GM23248 (cell line): ENCODE data around the gene RAPGEF4. TPM values are rescaled to one million over a fixed set of nuclear protein-coding genes. Genes with fewer than 3 reads are reported as not detected.

Source experiments
- DNase-seq: peaks from one replicate; pipeline ENCODE4 v3.0.0-alpha.2; 2015
- H2AFZ ChIP-seq: fragments of 200-600 bp; sonication (generic); 2 replicates; pipeline ENCODE4 v1.6.1; 2016; ENCODE audit warnings: antibody characterized with exemption
- H3F3A ChIP-seq: fragments of 200-600 bp; sonication (generic); 2 replicates; pipeline ENCODE4 v1.6.1; 2016; ENCODE audit warnings: mild to moderate bottlenecking, antibody characterized with exemption, mixed run types; ENCODE audit not compliant: insufficient read depth
- H3K27ac ChIP-seq: fragments of 200-600 bp; sonication (generic); 2 replicates; pipeline ENCODE4 v1.5.1; 2016; ENCODE audit warnings: mild to moderate bottlenecking
- H3K27me3 ChIP-seq: fragments of 200-600 bp; sonication (generic); replicated peaks from 2 replicates; pipeline ENCODE4 v1.6.1; 2016; ENCODE audit warnings: mild to moderate bottlenecking; ENCODE audit not compliant: insufficient read depth
- H3K36me3 ChIP-seq: fragments of 200-600 bp; sonication (generic); 2 replicates; pipeline ENCODE4 v1.6.1; 2016; ENCODE audit warnings: low read depth, mild to moderate bottlenecking
- H3K4me1 ChIP-seq: fragments of 200-600 bp; sonication (generic); 2 replicates; pipeline ENCODE4 v1.6.1; 2016; ENCODE audit warnings: mild to moderate bottlenecking; ENCODE audit not compliant: insufficient read depth
- H3K4me2 ChIP-seq: fragments of 200-600 bp; sonication (generic); one replicate; pipeline ENCODE4 v1.6.1; 2016; ENCODE audit warnings: mild to moderate bottlenecking; ENCODE audit not compliant: unreplicated experiment
- H3K4me3 ChIP-seq: fragments of 200-600 bp; sonication (generic); 2 replicates; pipeline ENCODE4 v1.5.1; 2016; ENCODE audit warnings: mild to moderate bottlenecking
- H3K79me2 ChIP-seq: fragments of 200-600 bp; sonication (generic); 2 replicates; pipeline ENCODE4 v1.6.1; 2016; ENCODE audit warnings: mild to moderate bottlenecking; ENCODE audit not compliant: insufficient read depth
- H3K9ac ChIP-seq: fragments of 200-600 bp; sonication (generic); 2 replicates; pipeline ENCODE4 v1.6.1; 2016; ENCODE audit warnings: mild to moderate bottlenecking
- H3K9me2 ChIP-seq: fragments of 200-600 bp; sonication (generic); 2 replicates; pipeline ENCODE4 v1.6.1; 2016; ENCODE audit warnings: mixed run types, mild to moderate bottlenecking, moderate library complexity; ENCODE audit not compliant: insufficient read depth
- H3K9me3 ChIP-seq: fragments of 200-600 bp; sonication (generic); one replicate; pipeline ENCODE4 v1.6.1; 2017; ENCODE audit warnings: low read depth
- H4K20me1 ChIP-seq: fragments of 200-600 bp; sonication (generic); 2 replicates; pipeline ENCODE4 v1.6.0; 2016; ENCODE audit not compliant: insufficient read depth
- EZH2 ChIP-seq: fragments of 200-600 bp; sonication (generic); IDR thresholded peaks from 2 replicates; pipeline ENCODE4 v1.6.1; 2018; ENCODE audit warnings: antibody characterized with exemption, mild to moderate bottlenecking; ENCODE audit not compliant: insufficient read depth, poor library complexity, severe bottlenecking
- EZH2phosphoT487 ChIP-seq: fragments of 200-600 bp; sonication (generic); IDR thresholded peaks from 2 replicates; pipeline ENCODE4 v1.6.1; 2018; ENCODE audit warnings: antibody characterized with exemption, moderate library complexity, mild to moderate bottlenecking, low read depth; ENCODE audit not compliant: insufficient read depth
- WGBS, 2 experiments: methylation state at CpG; one replicate each; pipeline ENCODE4 v1.1.6; 2015 to 2017; ENCODE audit warnings: low lambda C conversion rate in 2 of 2, low coverage in 1 of 2; ENCODE audit errors: missing lambda C conversion rate in 2 of 2; 5-methylcytosine and 5-hydroxymethylcytosine counted together
- in situ Hi-C: fragments of 300-500 bp; cut with MboI; formaldehyde crosslinking; loops from 2 replicates; pipeline ENCODE4 v1.15.0; 2020
- polyA plus RNA-seq: library from polyadenylated mRNA; unstranded; fragments of >200 nt; fragmentation: Nextera tagmentation; extraction: Ambion mirVana; gene quantifications from 2 replicates; pipeline ENCODE4 v1.2.1, GENCODE V29; 2016
- total RNA-seq: library from RNA; depleted of rRNA; stranded (reverse); fragments of >200 nt; shearing (Covaris generic); gene quantifications from 2 replicates; pipeline ENCODE4 v1.2.3, GENCODE V29; 2014

RAPGEF4 gene
- total and polyA plus RNA-seq, 2 experiments from 2014 or later = 2.2 TPM; not detected in 1

GRCh38 chr2:172806996-172807395 is 71.4 kb downstream of the RAPGEF4 start:
- no peaks in the 10 kb centered on the region for H3F3A ChIP-seq
- no peak for DNase-seq
- no peaks in the 10 kb centered on the region for H3K9me3 ChIP-seq
- no peaks in the 10 kb centered on the region for H3K79me2 ChIP-seq
- no peak overlapping the region for H3K4me2 ChIP-seq
- no peaks in the 10 kb centered on the region for H3K9me2 ChIP-seq
- in situ Hi-C loops = loop anchor here (25.0 kb wide), 1 partner anchor 405 kb away; no protein-coding TSS in a partner anchor
- WGBS, 2 experiments = 77% methylated on average over 6 of the region's 6 CpGs
- no peaks in the 10 kb centered on the region for H3K36me3 ChIP-seq
- no peak overlapping the region for H3K9ac ChIP-seq
- peak overlapping the region; percentile 73 for H2AFZ ChIP-seq
- no peaks in the 10 kb centered on the region for H3K4me1 ChIP-seq
- no peak overlapping the region for H3K4me3 ChIP-seq
- no peak overlapping the region for H3K27ac ChIP-seq
- H4K20me1 ChIP-seq = no peaks in the 10 kb centered on the region
- H3K27me3 ChIP-seq = no peaks in the 10 kb centered on the region
- no peak for TF ChIP-seq EZH2
- TF ChIP-seq EZH2phosphoT487 = no peak

GRCh38 chr2:172808156-172808555 is 72.5 kb downstream of the RAPGEF4 start:
- H3K27ac ChIP-seq = no peak overlapping the region
- TF ChIP-seq EZH2phosphoT487 (no peak), EZH2 (no peak)
- no peak for DNase-seq
- no peak overlapping the region for H3K9ac ChIP-seq
- no peaks in the 10 kb centered on the region for H4K20me1 ChIP-seq
- H2AFZ ChIP-seq = no peak overlapping the region
- no peak overlapping the region for H3K4me2 ChIP-seq
- H3K27me3 ChIP-seq = no peaks in the 10 kb centered on the region
- H3K79me2 ChIP-seq = no peaks in the 10 kb centered on the region
- H3K4me3 ChIP-seq = no peak overlapping the region
- H3K36me3 ChIP-seq = no peaks in the 10 kb centered on the region
- 75 to 78% methylated on average over 4 of the region's 4 CpGs for WGBS, 2 experiments
- H3K9me3 ChIP-seq = no peaks in the 10 kb centered on the region
- no peaks in the 10 kb centered on the region for H3K9me2 ChIP-seq
- no peaks in the 10 kb centered on the region for H3F3A ChIP-seq
- in situ Hi-C loops = loop anchor here (25.0 kb wide), 1 partner anchor 404 kb away; no protein-coding TSS in a partner anchor
- H3K4me1 ChIP-seq = no peaks in the 10 kb centered on the region

GRCh38 chr2:172811027-172811426 is 75.4 kb downstream of the RAPGEF4 start:
- in situ Hi-C loops = loop anchor here (10.0 to 25.0 kb wide), 2 partner anchors 124 to 401 kb away; no protein-coding TSS in a partner anchor
- no peak overlapping the region for H3K4me2 ChIP-seq
- no peaks in the 10 kb centered on the region for H3F3A ChIP-seq
- no peak overlapping the region for H2AFZ ChIP-seq
- H3K4me1 ChIP-seq = no peaks in the 10 kb centered on the region
- H3K9me3 ChIP-seq = no peaks in the 10 kb centered on the region
- no peaks in the 10 kb centered on the region for H3K79me2 ChIP-seq
- H3K9me2 ChIP-seq = no peaks in the 10 kb centered on the region
- no peak overlapping the region for H3K27ac ChIP-seq
- H3K9ac ChIP-seq = no peak overlapping the region
- WGBS, 2 experiments = 57 to 71% methylated on average over 2 of the region's 2 CpGs
- no peaks in the 10 kb centered on the region for H4K20me1 ChIP-seq
- H3K27me3 ChIP-seq = no peaks in the 10 kb centered on the region
- TF ChIP-seq EZH2phosphoT487 (no peak), EZH2 (no peak)
- DNase-seq = peak; percentile 16
- H3K36me3 ChIP-seq = no peaks in the 10 kb centered on the region
- H3K4me3 ChIP-seq = no peak overlapping the region

GRCh38 chr2:172812158-172812744 is 76.6 kb downstream of the RAPGEF4 start:
- Histone ChIP-seq H3K9me3 (no peaks in the 10 kb centered on the region), H3K9me2 (no peaks in the 10 kb centered on the region), H3K4me3 (no peak overlapping the region), H3K27ac (no peak overlapping the region), H2AFZ (no peak overlapping the region), H3K4me1 (no peaks in the 10 kb centered on the region), H3K79me2 (no peaks in the 10 kb centered on the region), H3K4me2 (no peak overlapping the region), H3K27me3 (no peaks in the 10 kb centered on the region), H3K9ac (no peak overlapping the region), H3K36me3 (no peaks in the 10 kb centered on the region), H4K20me1 (no peaks in the 10 kb centered on the region), H3F3A (no peaks in the 10 kb centered on the region)
- no peak for TF ChIP-seq EZH2
- in situ Hi-C loops = loop anchor here (10.0 to 25.0 kb wide), 2 partner anchors 123 to 400 kb away; no protein-coding TSS in a partner anchor
- WGBS, 2 experiments = 65 to 66% methylated on average over 7 of the region's 7 CpGs
- DNase-seq = no peak
